Caco-2 (cell line): ENCODE data around the gene MT1F. TPM values are rescaled to one million over a fixed set of nuclear protein-coding genes. Genes with fewer than 3 reads are reported as not detected.

ENCODE experiments used
- BruUV-seq: library from RNA; stranded (reverse); fragments of 400-500 nt; replicated peaks from 2 replicates; lab custom pipeline; 2021; lab: Mats Ljungman, UMichigan
- CTCF ChIA-PET: fragments of 300-600 bp; sonication (Branson Sonifier 250); formaldehyde crosslinking; loops from one replicate; lab custom pipeline; 2022; ENCODE audit warnings: antibody characterized with exemption; lab: Charles Lee
- POLR2A ChIA-PET: fragments of 300-600 bp; sonication (Branson Sonifier 250); formaldehyde crosslinking; loops from one replicate; lab custom pipeline; 2022; ENCODE audit warnings: antibody characterized with exemption; lab: Charles Lee
- DNase-seq, 2 experiments: peaks; one replicate each; pipeline versions ENCODE4 v3.0.0 to v3.0.0-alpha.2; 2020 to 2022
- H3K27me3 ChIP-seq: replicated peaks from 2 replicates; pipeline ENCODE4 v1.6.0; 2011; ENCODE audit warnings: low read length; ENCODE audit not compliant: control insufficient read depth, insufficient read depth
- H3K36me3 ChIP-seq: 2 replicates; pipeline ENCODE4 v1.5.1; 2011; ENCODE audit warnings: low read length; ENCODE audit not compliant: control insufficient read depth, insufficient read depth
- H3K4me1 ChIP-seq: fragments of 250-450 bp; sonication (Bioruptor Pico); 2 replicates; pipeline ENCODE4 v1.5.1; 2020; ENCODE audit warnings: mild to moderate bottlenecking
- H3K4me3 ChIP-seq: 2 replicates; pipeline ENCODE4 v1.5.1; 2011; ENCODE audit warnings: low read depth, mild to moderate bottlenecking, control low read depth, low read length
- H3K9me3 ChIP-seq: fragments of 250-450 bp; sonication (Bioruptor Pico); 2 replicates; pipeline ENCODE4 v1.5.1; 2020; ENCODE audit warnings: mild to moderate bottlenecking, moderate library complexity
- H3K27ac Mint-ChIP-seq: one replicate; pipeline ENCODE4 v1.8.0; 2022; ENCODE audit warnings: mixed read lengths; ENCODE audit not compliant: unreplicated experiment
- H3K27me3 Mint-ChIP-seq: one replicate; pipeline ENCODE4 v1.8.0; 2022; ENCODE audit warnings: mixed read lengths; ENCODE audit not compliant: insufficient read depth, unreplicated experiment
- H3K36me3 Mint-ChIP-seq: one replicate; pipeline ENCODE4 v1.8.0; 2022; ENCODE audit warnings: mild to moderate bottlenecking, mixed read lengths; ENCODE audit not compliant: insufficient read depth, unreplicated experiment
- H3K4me1 Mint-ChIP-seq: one replicate; pipeline ENCODE4 v1.8.0; 2022; ENCODE audit warnings: low read depth, mixed read lengths; ENCODE audit not compliant: unreplicated experiment
- H3K4me3 Mint-ChIP-seq: one replicate; pipeline ENCODE4 v1.8.0; 2022; ENCODE audit warnings: mild to moderate bottlenecking, moderate library complexity, mixed read lengths; ENCODE audit not compliant: unreplicated experiment
- H3K9me3 Mint-ChIP-seq: one replicate; pipeline ENCODE4 v1.8.0; 2022; ENCODE audit warnings: mixed read lengths; ENCODE audit not compliant: unreplicated experiment
- intact Hi-C: fragments of 100-400 bp; cut with micrococcal nuclease; formaldehyde crosslinking; loops from one replicate; pipeline ENCODE4 v1.10.0; 2022; ENCODE audit not compliant: unreplicated experiment
- total RNA-seq: library from RNA; stranded (reverse); gene quantifications from 2 replicates; pipeline ENCODE4 v1.2.3, GENCODE V29; 2022
- TF ChIP-seq, protein P1 (sequence below), 2 experiments: fragments of 200-600 bp in 1 of 2; IDR thresholded peaks; 1 replicate in 1 of 2; 2 replicates in 1 of 2; pipeline versions ENCODE4 v1.5.1 to v1.8.0; 2011 to 2022; ENCODE audit warnings: antibody characterized with exemption in 1 of 2, control low read depth in 1 of 2, inconsistent platforms in 1 of 2, low read depth in 1 of 2, low read length in 1 of 2, mild to moderate bottlenecking in 1 of 2, moderate library complexity in 1 of 2; ENCODE audit not compliant: insufficient read depth in 1 of 2, severe bottlenecking in 1 of 2, unreplicated experiment in 1 of 2

Gene MT1F
- total RNA-seq, 1 experiment from 2014 or later: 12.5 TPM

DNA sequence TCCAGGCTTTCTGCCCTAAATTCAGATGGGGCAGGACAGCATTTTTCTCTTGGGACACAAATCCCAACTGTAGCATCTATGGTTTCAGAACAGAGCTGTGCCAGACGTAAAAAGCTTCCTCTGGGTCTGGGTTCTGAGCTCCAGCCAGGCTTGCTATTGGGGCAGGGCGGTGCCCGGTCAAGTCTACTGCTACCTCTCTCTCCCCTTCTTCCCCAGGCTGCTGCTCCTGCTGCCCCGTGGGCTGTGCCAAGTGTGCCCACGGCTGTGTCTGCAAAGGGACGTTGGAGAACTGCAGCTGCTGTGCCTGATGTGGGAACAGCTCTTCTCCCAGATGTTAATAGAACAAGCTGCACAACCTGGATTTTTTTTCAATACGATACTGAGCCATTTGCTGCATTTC is 24.2 kb upstream of the MT1F start:
- H3K27ac Mint-ChIP-seq: no peak overlapping the region

DNA sequence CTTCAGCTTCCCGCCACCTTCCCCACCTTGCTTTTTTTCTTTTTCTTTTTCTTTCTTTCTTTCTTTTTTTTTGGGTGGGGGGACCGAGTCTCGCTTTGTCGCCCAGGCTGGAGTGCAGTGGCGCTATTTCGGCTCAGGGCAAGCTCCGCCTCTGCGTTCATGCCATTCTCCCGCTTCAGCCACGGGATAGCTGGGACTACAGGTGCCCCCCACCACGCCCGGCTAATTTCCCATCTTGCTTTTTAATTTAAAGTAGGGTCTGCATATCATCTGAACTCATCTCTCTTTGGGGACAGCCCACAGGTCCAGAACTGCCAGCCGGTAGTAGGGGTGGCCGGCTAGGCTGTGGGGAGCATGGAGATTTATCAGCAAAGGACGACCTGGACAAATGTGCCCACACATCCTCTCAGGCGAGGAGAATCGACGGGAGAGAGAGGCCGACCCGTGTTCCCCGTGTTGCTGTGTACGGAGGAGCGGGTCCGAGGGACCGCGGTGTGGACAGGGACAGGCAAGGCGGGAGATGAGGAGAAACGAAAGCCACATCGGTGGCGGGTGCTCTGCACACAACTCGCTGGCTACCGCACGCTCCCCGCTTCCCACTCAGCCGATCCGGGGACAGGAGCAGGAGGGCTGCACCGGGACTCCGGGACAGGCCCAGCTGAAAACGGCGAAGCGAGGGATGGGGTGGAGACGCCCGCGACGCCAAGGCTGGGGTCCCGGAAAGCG is 22.9 kb upstream of the MT1F start:
- peaks cover 5% of the 10 kb centered on the region for H3K4me1 Mint-ChIP-seq
- Histone ChIP-seq H3K4me1 (no peaks in the 10 kb centered on the region), H3K9me3 (no peaks in the 10 kb centered on the region), H3K36me3 (no peaks in the 10 kb centered on the region), H3K4me3 (no peak overlapping the region), H3K27me3 (peaks cover 13% of the 10 kb centered on the region)
- no peaks in the 10 kb centered on the region for H3K9me3 Mint-ChIP-seq
- no peak overlapping the region for H3K27ac Mint-ChIP-seq
- TF ChIP-seq, protein P1, sequence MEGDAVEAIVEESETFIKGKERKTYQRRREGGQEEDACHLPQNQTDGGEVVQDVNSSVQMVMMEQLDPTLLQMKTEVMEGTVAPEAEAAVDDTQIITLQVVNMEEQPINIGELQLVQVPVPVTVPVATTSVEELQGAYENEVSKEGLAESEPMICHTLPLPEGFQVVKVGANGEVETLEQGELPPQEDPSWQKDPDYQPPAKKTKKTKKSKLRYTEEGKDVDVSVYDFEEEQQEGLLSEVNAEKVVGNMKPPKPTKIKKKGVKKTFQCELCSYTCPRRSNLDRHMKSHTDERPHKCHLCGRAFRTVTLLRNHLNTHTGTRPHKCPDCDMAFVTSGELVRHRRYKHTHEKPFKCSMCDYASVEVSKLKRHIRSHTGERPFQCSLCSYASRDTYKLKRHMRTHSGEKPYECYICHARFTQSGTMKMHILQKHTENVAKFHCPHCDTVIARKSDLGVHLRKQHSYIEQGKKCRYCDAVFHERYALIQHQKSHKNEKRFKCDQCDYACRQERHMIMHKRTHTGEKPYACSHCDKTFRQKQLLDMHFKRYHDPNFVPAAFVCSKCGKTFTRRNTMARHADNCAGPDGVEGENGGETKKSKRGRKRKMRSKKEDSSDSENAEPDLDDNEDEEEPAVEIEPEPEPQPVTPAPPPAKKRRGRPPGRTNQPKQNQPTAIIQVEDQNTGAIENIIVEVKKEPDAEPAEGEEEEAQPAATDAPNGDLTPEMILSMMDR (IDR thresholded peaks at IDR 0.05; ENCODE audit: insufficient read depth in 1 of 2, low read depth in 1 of 2, low read length in 1 of 2, severe bottlenecking in 1 of 2, unreplicated experiment in 1 of 2): no peak
- peaks cover 32% of the 10 kb centered on the region for H3K27me3 Mint-ChIP-seq
- ChIA-PET POLR2A (interaction anchor here (0.6 kb wide), 1 partner anchor 67 kb away, joined by 5 read pairs; no protein-coding TSS in a partner anchor), CTCF (interaction anchor here (0.9 kb wide), 1 partner anchor 34 kb away, joined by 3 read pairs; no protein-coding TSS in a partner anchor)
- no peaks in the 10 kb centered on the region for H3K36me3 Mint-ChIP-seq
- no peak overlapping the region for H3K4me3 Mint-ChIP-seq
- no peak for DNase-seq
- no TSS peak for BruUV-seq
- intact Hi-C loops: no loop called here

More for the DNA sequence above, 24.2 kb upstream of the MT1F start:
- H3K4me3 ChIP-seq: no peak overlapping the region
- TF ChIP-seq, protein P1 (IDR thresholded peaks at IDR 0.05; ENCODE audit: insufficient read depth in 1 of 2, low read depth in 1 of 2, low read length in 1 of 2, severe bottlenecking in 1 of 2, unreplicated experiment in 1 of 2): no peak
- no peaks in the 10 kb centered on the region for H3K36me3 ChIP-seq
- H3K27me3 ChIP-seq: peaks cover 12% of the 10 kb centered on the region
- Mint-ChIP-seq H3K36me3 (no peaks in the 10 kb centered on the region), H3K4me3 (no peak overlapping the region), H3K4me1 (peaks cover 5% of the 10 kb centered on the region), H3K27me3 (peaks cover 32% of the 10 kb centered on the region), H3K9me3 (no peaks in the 10 kb centered on the region)
- intact Hi-C loops: no loop called here
- no TSS peak for BruUV-seq
- no peaks in the 10 kb centered on the region for H3K9me3 ChIP-seq
- ChIA-PET POLR2A (no interaction called here), CTCF (no interaction called here)
- no peaks in the 10 kb centered on the region for H3K4me1 ChIP-seq
- DNase-seq: no peak

DNA sequence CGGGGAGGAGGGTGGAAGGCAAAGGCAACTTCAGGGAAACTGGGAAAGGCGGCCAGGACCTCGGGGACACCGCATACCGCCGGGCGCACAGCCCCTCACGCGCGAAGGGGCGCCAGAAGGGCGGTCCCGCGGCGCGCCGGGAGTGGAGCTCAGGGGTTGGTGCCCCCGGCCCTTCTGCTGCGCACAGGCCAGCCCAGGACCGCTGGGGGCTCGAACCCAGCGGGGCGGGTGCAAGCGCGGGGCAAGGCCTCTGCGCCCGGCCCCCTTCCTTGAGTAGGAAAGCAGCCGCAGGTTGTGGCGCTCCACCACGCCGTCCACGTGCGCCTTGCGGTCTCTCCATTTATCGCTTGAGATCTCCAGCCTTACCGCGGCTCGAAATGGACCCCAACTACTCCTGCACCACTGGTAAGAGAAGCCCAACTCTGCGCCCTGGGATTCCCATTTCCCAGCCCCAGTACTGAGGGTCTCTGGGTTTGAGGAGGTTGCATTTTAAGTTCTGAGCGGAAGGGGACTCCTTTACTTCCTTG is 22.3 kb upstream of the MT1F start:
- H3K9me3 ChIP-seq: no peaks in the 10 kb centered on the region
- no TSS peak for BruUV-seq
- no peak overlapping the region for H3K4me3 ChIP-seq
- peaks cover 5% of the 10 kb centered on the region for H3K4me1 Mint-ChIP-seq
- CTCF ChIA-PET: no interaction called here
- H3K9me3 Mint-ChIP-seq: no peaks in the 10 kb centered on the region
- H3K36me3 Mint-ChIP-seq: no peaks in the 10 kb centered on the region
- TF ChIP-seq, protein P1 (IDR thresholded peaks at IDR 0.05; ENCODE audit: insufficient read depth in 1 of 2, low read depth in 1 of 2, low read length in 1 of 2, severe bottlenecking in 1 of 2, unreplicated experiment in 1 of 2): no peak
- H3K36me3 ChIP-seq: no peaks in the 10 kb centered on the region
- DNase-seq: no peak
- H3K27me3 ChIP-seq: peaks cover 13% of the 10 kb centered on the region
- no peaks in the 10 kb centered on the region for H3K4me1 ChIP-seq
- no peak overlapping the region for H3K4me3 Mint-ChIP-seq
- POLR2A ChIA-PET: no interaction called here
- intact Hi-C loops: no loop called here
- H3K27me3 Mint-ChIP-seq: peaks cover 32% of the 10 kb centered on the region
- H3K27ac Mint-ChIP-seq: no peak overlapping the region
